Measurements from ENCODE around the gene RSPO1.
"Not testable (repeated sequence)": the region's sequence is repeated elsewhere in the genome, so short reads cannot be mapped to it uniquely, and the experiment has no call there.

The RSPO1 gene, protein sequence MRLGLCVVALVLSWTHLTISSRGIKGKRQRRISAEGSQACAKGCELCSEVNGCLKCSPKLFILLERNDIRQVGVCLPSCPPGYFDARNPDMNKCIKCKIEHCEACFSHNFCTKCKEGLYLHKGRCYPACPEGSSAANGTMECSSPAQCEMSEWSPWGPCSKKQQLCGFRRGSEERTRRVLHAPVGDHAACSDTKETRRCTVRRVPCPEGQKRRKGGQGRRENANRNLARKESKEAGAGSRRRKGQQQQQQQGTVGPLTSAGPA

DNA sequence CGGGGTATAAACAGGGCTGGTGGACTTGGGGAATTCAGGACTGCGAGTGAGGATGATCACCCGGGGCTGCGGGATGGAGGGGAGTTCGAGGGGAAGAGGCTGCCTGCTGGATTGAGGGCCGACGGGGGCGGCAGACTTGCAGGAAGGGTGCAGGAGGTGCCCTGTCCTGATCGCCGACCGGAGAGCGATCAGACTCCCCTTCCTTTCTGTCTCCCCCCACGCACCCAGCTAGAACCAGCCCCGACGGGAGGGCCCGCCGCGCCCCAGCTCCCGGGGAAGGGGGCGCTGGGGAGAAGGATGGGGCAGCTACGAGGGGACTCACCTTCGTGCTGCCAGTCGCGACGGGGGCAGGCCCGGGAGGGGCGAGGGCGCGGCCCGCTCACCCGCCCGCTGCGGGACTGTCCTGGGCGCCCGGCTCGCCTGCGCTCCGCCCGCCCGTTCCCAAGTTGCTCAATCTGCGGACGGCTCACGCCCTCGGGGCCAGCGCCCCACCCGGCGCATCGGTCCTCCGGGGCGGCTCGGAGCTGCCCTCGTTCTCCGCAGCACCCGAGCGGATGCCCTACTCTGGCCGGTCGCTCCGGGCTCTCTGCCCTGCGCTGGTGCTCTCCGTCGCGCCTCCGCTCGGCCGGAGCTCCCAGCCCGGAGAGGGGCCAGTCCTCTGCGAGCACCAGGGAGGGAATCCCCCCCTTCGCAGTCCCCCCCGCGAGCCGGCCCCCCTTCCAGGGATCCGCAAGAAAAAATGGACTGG lies at the start of gene RSPO1:
Gene RSPO1 (minus strand): TSS at position 649 of the 748 bp plus-strand sequence. CDS start 5,231 bp downstream, outside the sequence.
- no peak for DNase-seq

DNA sequence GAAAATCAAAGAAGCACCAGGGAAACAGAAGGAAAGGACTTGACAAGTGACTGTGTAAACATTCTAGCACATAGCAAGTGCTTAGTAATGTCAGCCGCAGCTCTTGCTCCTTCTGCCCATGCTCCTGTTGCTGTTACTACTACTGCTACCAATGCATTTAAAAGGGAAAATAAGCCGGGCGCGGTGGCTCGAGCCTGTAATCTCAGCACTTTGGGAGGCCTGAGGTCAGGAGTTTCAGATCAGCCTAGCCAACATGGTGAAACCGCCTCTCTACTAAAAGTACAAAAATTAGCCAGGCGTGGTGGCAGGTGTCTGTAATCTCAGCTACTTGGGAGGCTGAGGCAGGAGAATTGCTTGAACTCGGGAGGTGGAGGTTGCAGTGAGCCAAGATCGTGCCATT lies 49.5 kb upstream of the RSPO1 start:
- not testable (repeated sequence) for DNase-seq

DNA sequence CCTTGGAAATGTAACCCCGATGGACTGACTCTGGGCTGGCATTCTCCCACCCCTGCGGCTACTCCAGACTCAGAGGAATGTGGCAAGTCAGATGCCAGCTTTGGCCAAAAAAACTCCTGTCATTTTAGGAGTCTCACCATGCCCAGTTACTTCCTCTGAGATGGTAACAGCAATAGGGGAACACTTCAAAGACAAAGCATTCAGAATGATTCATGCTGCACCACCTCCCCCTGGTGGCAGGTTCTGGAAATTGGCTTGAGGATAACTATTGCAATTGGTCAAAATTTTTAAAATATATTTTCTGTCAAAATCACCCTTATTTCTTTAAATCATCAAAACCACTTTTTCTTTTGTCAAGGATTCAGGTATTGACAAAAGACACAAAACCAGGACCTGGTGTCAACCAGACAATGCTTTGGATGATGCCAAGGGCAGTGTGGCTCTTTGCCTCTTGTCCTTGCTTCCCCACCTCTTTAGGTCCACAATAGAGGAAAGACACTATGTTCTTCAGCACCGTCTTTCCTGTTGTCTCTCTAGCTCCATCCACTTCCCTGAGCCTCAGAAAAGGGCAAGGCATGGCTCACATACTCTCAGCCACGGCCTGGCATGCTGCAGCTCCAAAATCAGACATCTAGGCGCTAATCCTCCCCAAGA lies 47.8 kb upstream of the RSPO1 start:
- peak; percentile 80 for DNase-seq

DNA sequence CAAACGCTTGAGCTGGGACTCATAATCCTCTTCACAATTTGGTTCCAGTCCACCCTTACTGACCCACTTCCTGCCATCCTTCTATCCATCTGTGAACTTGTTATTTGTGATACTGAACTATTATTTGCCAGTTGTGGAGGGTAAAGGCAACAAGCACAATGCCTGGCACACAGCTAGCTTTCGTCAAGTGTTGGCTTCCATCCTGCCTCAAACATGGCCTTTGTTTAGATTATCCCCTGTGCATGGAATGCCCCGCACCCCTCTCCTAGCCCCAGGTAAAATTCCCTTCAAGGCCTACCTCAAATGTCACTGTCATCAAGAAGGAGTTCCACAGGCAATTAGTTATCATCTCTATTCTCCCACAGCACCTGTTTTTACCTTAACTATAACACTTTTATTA lies 46.2 kb upstream of the RSPO1 start:
- no peak for DNase-seq

DNA sequence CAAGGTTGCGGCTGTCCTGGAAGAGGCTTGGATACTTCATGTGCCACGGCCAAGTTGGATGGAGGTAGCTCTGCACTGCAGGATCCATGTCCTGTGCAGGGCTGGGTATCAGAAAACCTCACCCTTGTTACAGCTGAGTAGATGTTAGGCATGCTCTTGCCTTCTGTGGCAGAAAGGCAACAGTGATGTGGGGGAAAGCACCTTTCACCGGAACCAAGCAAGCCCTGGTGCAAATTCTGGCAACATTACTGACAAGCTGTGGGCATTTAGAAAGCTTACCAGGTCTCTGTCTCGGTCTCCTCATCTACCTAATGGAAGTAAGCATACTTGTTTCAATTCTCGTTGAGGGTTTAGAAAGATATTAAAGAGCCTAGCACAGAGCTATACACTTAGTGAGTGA lies 43.1 kb upstream of the RSPO1 start:
- no peak for DNase-seq

DNA sequence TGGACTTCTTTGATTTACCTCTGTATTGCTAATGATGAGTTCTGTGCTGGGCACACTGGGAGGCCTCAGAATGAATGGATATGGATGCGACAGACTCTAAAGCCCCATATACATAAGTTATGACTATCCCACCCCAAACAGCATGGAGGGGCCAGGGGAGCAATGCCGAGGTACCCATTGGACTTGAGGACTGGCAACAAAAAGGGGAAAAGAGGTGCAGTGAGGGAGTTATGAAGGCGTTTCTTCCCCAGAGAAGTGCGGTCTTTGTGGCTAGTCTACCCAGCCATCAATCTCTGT lies 42.4 kb upstream of the RSPO1 start:
- no peak for DNase-seq

DNA sequence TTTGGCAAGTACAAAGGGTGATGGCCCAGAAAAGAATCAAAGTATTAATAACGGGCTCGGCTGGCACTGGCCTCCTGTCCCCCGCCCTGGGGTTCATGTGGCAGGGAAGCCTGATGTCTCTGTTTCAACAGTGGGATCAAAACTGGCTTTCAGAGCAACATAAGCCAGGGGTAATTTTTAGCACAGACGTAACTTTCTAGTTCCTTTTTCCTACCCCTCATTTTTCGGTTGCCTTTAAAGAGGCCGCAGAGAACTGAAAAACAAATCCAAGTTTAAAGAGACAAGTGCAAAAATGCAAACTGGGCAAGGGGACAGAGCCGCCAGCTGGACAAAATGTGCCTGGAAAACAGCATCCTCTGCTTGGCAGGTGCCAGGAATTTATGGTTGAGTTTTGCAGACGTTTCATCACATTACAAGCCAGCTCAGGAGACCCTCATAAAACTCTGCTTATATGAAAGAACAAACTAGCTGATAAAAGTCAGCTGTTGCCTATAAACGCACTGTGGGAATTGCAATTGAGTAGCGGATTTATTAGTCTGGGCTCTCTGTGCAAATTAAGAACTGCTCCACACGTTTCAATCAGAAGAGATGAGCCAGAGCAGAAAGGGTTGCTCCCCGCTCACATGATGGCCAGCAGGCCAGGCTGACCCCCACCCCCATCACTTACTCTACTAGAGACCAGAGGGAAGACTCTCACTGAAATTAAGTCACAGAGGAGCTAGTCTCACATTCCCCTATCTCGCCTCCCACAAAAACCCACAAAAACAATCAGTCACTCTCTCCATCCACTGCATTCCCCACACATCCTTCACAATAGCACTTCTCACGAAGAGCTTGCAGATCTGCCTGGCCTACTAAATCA lies 41.8 kb upstream of the RSPO1 start:
- DNase-seq: no peak

DNA sequence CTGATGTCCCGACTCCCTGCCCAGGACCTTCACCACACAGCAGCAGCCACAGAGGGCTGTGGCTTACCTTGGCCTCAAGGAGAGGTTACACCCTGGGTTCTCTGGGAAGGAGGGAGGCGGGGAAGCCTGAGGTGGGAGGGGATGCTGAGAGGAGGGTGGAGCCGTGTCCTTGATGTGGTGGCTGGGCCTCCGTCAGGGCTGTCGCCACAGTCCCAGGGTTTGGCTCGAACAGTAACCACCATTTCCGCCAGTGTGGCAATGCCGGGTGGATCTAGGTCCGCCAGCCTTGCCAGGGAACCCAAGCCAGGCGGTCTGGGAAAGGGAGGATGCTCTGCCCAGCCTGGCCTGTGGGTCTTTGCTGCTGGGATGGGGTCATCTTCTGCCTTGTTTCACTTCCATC lies 39.2 kb upstream of the RSPO1 start:
- DNase-seq: no peak

DNA sequence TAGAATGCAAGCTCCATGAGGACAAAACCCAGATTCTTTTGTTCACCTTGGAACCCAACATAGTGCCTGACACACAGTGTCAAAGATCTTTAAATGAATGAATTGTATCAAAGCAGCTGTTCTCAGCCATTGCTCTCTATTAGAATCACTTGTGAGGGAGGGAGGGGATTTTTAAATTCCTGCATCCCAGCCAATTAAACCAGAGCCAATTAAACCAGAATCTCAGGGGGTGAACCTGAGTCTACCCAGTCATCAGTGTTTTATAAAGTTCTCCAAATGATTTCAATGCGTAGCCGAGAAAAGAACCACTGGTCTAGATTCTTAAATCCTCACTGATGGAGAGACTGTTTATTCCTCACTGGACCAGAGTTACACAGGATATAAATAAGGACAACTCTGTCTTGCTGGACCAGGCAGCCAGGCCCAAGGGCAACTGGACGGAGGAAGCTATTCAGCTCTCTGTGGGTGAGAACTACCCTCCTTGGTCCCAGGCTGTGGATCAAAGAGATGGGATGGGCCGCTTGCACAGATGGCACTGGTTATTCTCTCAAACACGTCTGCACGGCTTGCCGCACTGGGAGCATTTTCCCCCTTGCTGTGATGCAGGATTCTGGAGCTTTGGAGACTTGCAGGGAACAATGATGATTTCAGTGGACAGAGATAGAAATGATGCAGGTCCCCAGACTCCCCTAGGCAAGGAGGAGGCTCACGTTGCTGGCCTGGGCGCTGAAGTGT lies 37.6 kb upstream of the RSPO1 start:
- DNase-seq: no peak

DNA sequence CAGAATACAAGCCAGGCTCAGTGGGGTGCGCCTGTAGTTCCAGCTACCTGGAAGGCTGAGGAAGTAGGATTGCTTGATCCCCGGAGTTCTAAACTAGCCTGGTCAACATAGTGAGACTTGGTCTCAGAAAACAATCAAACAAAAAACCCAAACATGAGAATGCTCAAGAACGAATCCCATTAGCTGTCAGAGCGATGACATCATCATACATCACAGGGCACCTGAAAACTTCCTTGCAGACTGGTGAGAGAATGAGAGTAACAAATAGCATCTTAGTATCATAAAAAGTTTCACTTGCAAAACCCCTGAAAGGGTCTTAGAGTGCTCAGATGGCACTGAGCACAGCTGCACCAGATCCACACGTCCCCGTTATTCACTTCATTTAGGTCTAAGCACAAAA lies 36.6 kb upstream of the RSPO1 start:
- DNase-seq: no peak

DNA sequence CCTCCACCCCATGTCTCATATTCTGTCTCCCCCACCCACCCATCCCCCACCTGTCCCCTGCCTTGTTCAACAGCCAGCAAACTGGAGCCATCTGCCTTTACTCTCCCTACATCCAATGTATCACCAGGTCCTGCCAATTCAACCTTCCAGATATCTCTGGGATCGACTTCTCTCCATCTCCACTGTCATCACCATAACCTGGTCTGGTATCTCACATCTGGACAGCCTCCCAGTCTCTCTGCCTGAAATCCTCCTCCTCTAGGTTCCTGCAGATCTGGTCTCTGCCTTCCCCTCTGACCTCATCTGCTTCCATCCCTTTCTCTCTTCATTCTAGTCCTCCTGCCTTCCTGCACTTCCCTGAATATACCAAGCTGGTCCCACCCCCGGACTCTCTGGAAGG lies 35.4 kb upstream of the RSPO1 start:
- no peak for DNase-seq

DNA sequence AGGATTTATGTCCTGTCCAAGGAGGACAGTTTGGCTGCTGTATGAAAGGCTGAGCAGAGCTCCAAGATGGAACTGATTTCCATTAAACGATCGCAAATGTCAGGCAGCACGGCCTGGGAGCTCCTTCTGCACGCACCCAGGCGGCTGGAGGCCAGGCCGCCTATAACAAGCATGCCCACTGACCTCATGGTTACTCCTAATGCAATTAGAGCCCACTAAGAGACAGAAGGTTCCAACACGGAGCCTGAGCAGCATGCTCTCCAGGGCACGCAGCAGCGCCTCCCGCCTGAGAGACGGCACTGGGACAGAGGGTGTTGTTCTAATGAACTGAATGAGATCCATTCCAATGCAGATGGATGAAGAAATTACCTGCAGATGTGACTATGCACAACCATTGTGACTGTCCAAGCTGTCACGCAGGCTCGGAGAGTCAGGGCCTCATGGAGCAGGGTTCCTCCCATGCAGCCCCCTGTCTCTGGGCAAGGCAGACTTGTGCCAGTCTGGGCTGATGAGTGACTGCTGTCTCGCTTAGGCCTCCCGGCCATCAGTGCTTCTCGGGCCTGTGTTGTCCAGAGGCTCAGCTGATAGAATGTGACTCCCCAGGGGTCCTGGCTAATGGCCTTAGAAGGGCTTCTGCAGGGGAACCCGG lies 32.5 kb upstream of the RSPO1 start:
- DNase-seq: no peak

DNA sequence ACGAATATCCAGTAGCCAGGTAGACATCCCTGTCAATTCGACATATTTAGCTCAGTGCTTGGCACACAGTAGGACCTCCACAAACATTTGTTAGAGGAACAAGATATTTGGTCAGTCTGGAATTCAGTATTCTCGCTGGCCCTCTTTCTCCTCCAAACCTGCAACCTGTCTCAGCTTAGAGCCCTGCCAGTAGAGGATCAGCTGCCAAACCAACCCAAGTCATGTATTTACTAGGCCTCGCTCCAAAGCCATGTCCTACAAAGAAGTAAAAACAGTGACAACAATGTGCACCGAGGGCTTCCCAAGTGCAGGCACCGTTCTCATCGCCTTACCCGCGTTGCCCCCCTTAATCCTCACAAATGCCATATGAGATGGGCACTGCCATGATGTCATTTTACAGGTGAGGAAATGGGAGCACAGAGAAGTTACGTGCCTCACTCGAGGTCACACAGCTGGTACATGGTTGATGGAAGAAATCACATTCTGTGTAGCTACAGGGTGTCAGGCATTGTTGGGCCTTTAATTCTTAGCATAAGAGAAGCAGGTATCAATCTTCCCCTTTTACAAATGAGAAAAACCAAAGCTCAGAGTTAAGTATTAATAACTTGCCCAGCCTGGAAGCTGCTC lies 31.7 kb upstream of the RSPO1 start:
- no peak for DNase-seq

DNA sequence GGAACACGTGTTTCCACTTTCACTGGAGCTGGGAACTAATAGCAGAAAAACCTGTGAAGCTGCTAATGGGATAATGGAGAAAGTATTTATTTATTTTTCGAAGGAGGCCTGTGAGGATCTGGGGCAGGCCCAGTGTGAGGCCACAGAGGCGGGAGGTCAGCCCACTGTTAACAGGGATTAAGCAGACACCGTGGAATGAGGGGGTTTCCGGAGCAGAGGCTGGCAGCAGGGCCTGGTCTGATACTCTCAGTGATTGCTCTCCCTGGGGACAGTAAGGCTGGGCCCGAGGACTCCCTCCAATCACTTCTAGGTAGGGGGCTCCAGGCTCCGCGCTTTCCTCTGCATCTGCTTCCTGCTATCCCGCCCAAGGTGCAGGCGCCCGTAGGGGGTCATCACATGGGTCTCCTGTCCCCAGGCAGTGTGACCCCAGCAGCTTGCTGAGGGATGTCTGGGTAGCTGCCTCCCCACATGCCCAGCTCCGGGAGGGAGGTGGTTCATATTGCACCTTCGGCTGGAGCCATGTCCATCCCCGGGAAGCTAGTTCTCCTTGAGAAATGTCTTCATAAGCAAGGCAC lies 28.8 kb upstream of the RSPO1 start:
- DNase-seq: no peak

DNA sequence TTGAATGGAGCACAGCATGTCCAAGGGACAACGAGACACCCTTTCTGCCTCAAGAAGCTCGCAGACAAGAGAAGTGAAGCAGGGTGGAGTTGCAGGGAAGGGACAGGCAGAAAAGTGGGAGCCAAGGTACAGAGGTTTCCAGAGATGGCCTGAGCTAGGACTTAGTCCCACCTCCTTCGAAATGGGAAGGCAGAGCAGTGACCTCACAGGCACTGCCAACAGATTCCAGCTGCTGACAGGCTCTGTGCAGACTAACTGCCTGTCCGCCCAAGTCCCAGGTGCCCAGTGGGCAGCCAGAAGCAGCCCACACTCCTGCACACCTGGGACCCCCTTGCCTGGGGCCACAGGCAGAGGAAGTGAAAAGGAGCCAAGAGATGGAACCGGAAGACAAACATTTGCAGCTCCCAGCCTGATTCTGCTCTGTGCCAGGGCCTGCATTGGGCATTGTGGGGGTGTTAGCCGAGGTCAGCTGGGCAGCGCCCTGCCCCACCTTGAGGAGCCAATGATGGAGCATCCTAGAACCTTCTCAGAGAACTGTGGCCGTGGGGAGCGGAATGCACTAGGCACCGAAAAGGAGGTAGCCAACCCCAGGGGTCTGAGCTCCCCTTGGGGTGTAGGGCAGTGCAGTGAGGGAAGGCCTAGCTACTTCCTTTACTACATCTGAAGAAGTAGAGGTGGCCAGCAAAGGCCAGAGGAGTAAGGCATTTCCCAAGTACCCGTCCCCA lies 27.5 kb upstream of the RSPO1 start:
- DNase-seq: no peak

DNA sequence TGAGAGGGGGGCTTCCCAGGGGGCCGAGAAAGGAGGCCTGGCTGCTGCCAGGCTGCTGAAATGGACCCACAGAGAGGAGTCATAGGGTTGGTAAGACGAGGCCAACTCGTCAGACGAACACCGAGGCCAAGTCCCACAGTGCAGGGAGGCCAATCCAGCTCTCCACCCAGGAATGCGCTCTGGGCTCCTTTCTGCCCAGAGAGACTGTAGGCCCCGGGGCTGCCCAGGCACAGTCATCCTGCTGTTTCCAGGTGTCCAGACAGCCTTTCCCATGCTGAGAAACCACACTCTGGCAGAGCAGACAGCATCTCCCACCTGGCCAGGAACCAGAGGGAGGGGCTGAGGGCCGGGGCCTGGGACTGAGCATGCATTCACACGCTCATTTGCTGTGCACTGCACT lies 26.7 kb upstream of the RSPO1 start:
- DNase-seq: no peak

DNA sequence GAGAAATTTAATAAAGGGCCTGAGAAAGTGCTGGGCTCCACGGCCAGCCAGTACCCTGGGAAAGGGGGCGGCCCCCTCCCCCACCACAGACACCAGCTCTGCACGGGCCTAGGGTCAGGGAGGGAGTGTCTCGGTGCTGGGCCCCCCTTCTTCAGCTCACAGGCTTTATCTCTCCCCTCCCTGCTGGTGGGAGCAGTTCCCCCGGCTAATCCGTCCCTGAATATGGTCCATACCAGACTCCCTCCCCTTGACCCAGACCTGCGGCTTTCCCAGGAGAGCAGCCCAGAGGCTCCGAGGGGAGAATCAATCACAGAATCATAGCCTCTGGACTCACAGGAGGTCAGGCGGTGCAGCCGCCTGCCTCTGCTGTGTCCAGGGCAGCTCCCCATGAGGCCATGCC lies 26.0 kb upstream of the RSPO1 start:
- DNase-seq: no peak

DNA sequence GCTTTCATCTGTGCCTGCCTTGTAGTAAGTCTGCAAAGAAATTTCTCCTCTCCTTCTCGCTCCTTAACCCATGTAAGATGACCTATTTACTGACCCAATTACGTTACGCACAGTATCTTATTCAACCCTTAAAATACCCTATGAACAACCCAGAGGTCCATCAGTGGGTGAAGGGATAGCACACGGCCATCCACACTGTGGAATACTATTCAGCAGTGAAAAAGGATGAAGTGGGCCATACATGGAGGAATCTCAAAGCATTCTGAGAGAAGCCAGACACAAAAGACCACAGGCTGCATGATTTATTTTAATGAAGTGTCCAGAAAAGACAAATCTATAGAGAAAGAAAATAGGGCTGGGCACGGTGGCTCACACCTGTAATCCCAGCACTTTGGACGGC lies 23.8 kb upstream of the RSPO1 start:
- no peak for DNase-seq

DNA sequence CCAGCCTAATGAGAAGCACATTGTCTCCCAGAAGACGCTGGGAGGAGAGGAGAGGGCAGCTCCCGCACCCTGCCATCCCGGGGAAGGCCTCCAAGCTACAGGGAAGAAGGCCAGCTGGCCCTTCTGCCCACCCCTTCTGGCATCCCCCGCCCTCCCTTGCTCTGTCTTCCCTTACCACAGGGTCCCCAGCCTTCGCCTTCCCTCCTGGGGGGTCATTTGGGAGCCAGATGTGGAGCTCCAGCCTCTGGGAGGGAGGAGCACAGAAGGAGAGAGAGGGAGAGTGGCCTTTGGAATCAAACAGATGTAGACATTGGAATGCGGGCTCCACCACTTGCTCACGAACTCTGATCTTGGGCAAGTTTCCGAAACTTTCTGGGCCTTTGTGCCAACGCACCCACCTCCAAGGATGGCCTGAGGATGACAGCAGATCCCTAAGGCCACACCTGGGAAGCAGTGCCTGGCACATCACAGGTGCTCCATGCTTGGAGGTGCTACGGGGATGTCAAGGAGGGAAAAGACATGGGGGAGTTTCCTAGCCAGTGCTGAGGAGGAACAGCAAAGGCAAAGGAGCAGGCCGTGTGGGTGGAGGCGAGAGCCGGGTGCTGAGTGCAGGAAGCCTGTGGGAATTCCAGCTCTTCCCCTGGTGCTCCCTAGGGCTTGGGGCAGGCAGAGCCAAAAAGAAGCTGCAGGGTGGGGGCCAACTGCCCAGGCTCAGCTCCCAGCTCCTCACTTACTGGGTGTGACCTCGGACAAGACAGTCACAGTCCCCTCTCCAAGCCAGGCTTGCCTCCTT lies 23.1 kb upstream of the RSPO1 start:
- no peak for DNase-seq

DNA sequence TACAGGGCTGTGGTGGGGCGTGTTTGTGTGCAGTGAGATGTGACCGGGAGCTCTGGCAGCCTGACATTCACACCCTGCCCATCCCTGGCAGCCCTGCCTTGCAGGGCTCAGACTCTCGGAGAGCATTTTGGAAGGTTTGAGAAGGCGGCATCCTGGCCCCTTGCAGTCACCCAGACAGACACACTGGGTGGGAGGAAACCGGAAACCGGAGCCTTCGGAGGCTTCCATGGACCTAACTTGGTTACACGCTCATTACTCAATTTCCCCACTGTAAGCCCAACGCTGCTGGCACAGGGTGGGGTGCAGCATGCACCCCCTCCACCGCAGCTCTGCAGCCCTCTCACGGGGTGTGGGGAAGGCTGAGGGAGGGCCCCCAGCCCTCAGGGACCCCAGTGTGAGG lies 22.2 kb upstream of the RSPO1 start:
- DNase-seq: no peak

All from activated naive CD4-positive, alpha-beta T cell treated with anti-CD3 and anti-CD28 coated beads, Interleukin-2, amount 50 U/mL, for 16 hours (primary cell).